Measurements from ENCODE around the gene DPP9. TPM values are rescaled to one million over a fixed set of nuclear protein-coding genes. Genes with fewer than 3 reads are reported as not detected.

The DPP9 gene
- total and polyA plus RNA-seq, 8 donors = 18.7 to 178 (median 48.7) TPM

GRCh38 chr19:4641132-4641531, 82.5 kb downstream of the DPP9 start:
- TF ChIP-seq, protein P1, sequence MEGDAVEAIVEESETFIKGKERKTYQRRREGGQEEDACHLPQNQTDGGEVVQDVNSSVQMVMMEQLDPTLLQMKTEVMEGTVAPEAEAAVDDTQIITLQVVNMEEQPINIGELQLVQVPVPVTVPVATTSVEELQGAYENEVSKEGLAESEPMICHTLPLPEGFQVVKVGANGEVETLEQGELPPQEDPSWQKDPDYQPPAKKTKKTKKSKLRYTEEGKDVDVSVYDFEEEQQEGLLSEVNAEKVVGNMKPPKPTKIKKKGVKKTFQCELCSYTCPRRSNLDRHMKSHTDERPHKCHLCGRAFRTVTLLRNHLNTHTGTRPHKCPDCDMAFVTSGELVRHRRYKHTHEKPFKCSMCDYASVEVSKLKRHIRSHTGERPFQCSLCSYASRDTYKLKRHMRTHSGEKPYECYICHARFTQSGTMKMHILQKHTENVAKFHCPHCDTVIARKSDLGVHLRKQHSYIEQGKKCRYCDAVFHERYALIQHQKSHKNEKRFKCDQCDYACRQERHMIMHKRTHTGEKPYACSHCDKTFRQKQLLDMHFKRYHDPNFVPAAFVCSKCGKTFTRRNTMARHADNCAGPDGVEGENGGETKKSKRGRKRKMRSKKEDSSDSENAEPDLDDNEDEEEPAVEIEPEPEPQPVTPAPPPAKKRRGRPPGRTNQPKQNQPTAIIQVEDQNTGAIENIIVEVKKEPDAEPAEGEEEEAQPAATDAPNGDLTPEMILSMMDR (IDR thresholded peaks at IDR 0.05) = no peak
- no peak for TF ChIP-seq POLR2AphosphoS5 (IDR thresholded peaks at IDR 0.05)
- TF ChIP-seq POLR2A (IDR thresholded peaks at IDR 0.05) = no peak
- TF ChIP-seq EP300 (IDR thresholded peaks at IDR 0.05) = no peak
- Histone ChIP-seq H3K27me3 (no peaks in the 10 kb centered on the region), H3K4me1 (peaks cover 21 to 56% (median 35%) of the 10 kb centered on the region in 4 donors), H3K36me3 (no peaks in the 10 kb centered on the region), H3K4me3 (peak overlapping the region; percentile 72 to 81 (median 76)), H3K9me3 (no peaks in the 10 kb centered on the region), H3K27ac (peak overlapping the region in 4 of 5 donors; percentile 2 to 92 (median 78))
- intact Hi-C loops (cut with DNase I; ENCODE audit: low total_unique reads) = no loop called here
- WGBS, 5 donors = 67 to 76% (median 68%) methylated on average over 14 of the region's 14 CpGs
- DNase-seq = no peak

- Histone ChIP-seq H3K9me3 (no peaks in the 10 kb centered on the region), H3K36me3 (no peaks in the 10 kb centered on the region), H3K27ac (peak overlapping the region in 4 of 5 donors; percentile 66 to 92 (median 78)), H3K4me1 (peaks cover 28 to 63% (median 42%) of the 10 kb centered on the region in 4 donors), H3K4me3 (peak overlapping the region; percentile 72 to 81 (median 76)), H3K27me3 (peaks cover 0 to 7% (median 4%) of the 10 kb centered on the region in 3 donors)
- TF ChIP-seq POLR2A (IDR thresholded peaks at IDR 0.05) = no peak
- DNase-seq = peak in 1 of 2 donors; percentile 77
- intact Hi-C loops (cut with DNase I; ENCODE audit: low total_unique reads) = no loop called here
- 50 to 56% (median 52%) methylated on average over 15 to 17 of the region's 17 CpGs for WGBS, 5 donors
Measured at GRCh38 chr19:4640247-4641000, 83.2 kb downstream of the DPP9 start.

GRCh38 chr19:4639531-4640246, 84.0 kb downstream of the DPP9 start:
- Histone ChIP-seq H3K4me1 (peaks cover 28 to 67% (median 46%) of the 10 kb centered on the region in 4 donors), H3K27ac (peak overlapping the region; percentile 57 to 92 (median 74))
- intact Hi-C loops (cut with DNase I; ENCODE audit: low total_unique reads) = loop anchor here (5.0 kb wide), 1 partner anchor 82 kb away; the partner anchor contains the start of gene SEMA6B

GRCh38 chr19:4638828-4639530, 84.7 kb downstream of the DPP9 start, which contains the start of gene TNFAIP8L1:
TNFAIP8L1 (plus strand) TSS chr19:4639516; CDS start chr19:4651870, 12,354 bp downstream.
- H3K4me3 ChIP-seq = peak within 1 kb of the TSS; percentile 72 to 81 (median 76)
- peak within 1 kb of the TSS; percentile 57 to 92 (median 77) for H3K27ac ChIP-seq
- 1 to 3% (median 2%) methylated on average over 30 to 49 of the region's 49 CpGs for WGBS, 5 donors
- TF ChIP-seq POLR2AphosphoS5 (IDR thresholded peaks at IDR 0.05) = peak in 1 of 3 donors; percentile 48
- no peak for TF ChIP-seq POLR2A (IDR thresholded peaks at IDR 0.05)
- TF ChIP-seq EP300 (IDR thresholded peaks at IDR 0.05) = no peak
- TF ChIP-seq, protein P1 (IDR thresholded peaks at IDR 0.05) = no peak
- H3K4me1 ChIP-seq = peaks cover 28 to 67% (median 46%) of the 10 kb centered on the region in 4 donors
- DNase-seq = peak; percentile 97 to 98
- peaks cover 0 to 19% (median 4%) of the 10 kb centered on the region in 3 donors for H3K27me3 ChIP-seq
- H3K9me3 ChIP-seq = no peaks in the 10 kb centered on the region
- intact Hi-C loops (cut with DNase I; ENCODE audit: low total_unique reads) = loop anchor here (5.0 kb wide), 1 partner anchor 82 kb away; the partner anchor contains the start of gene SEMA6B
- no peaks in the 10 kb centered on the region for H3K36me3 ChIP-seq

More at GRCh38 chr19:4639531-4640246, 84.0 kb downstream of the DPP9 start:
- WGBS, 5 donors = 8 to 13% (median 11%) methylated on average over 15 to 39 of the region's 39 CpGs
- no peaks in the 10 kb centered on the region for H3K36me3 ChIP-seq
- H3K9me3 ChIP-seq = no peaks in the 10 kb centered on the region
- peak overlapping the region; percentile 72 to 81 (median 76) for H3K4me3 ChIP-seq
- TF ChIP-seq EP300 (IDR thresholded peaks at IDR 0.05) (no peak), POLR2A (IDR thresholded peaks at IDR 0.05) (no peak)
- TF ChIP-seq, protein P1 (IDR thresholded peaks at IDR 0.05) = no peak
- DNase-seq = peak in 1 of 2 donors; percentile 66
- H3K27me3 ChIP-seq = peaks cover 0 to 12% (median 4%) of the 10 kb centered on the region in 3 donors
